CD4-positive, alpha-beta memory T cell (primary cell): Measurements from ENCODE around the gene SCO2. TPM values are rescaled to one million over a fixed set of nuclear protein-coding genes. Genes with fewer than 3 reads are reported as not detected.

Source experiments
- CTCF ChIA-PET: fragments of 350-600 bp; sonication (Branson Sonifier 250); formaldehyde crosslinking; loops from one replicate; lab custom pipeline; 2021; ENCODE audit warnings: inconsistent platforms; ENCODE audit not compliant: partially characterized antibody; lab: Charles Lee
- POLR2A ChIA-PET: fragments of 350-600 bp; sonication (Branson Sonifier 250); formaldehyde crosslinking; loops from one replicate; lab custom pipeline; 2021; ENCODE audit not compliant: partially characterized antibody; lab: Charles Lee
- DNase-seq, 5 donors: peaks; one replicate each; pipeline versions ENCODE4 v3.0.0 to v3.0.0-alpha.2; 2020 to 2022; ENCODE audit warnings: mixed read lengths in 1 of 5
- H3K27ac ChIP-seq: one replicate; pipeline ENCODE4 v1.7.0; 2013; ENCODE audit warnings: low read depth, low read length
- H3K27me3 ChIP-seq: 2 replicates; pipeline ENCODE4 v1.7.0; 2013; ENCODE audit warnings: mild to moderate bottlenecking, low read length, moderate library complexity; ENCODE audit not compliant: insufficient read depth
- H3K36me3 ChIP-seq: 2 replicates; pipeline ENCODE4 v1.7.0; 2013; ENCODE audit warnings: mild to moderate bottlenecking, low read length, moderate library complexity; ENCODE audit not compliant: insufficient read depth
- H3K4me1 ChIP-seq: 2 replicates; pipeline ENCODE4 v1.7.0; 2013; ENCODE audit warnings: mild to moderate bottlenecking, low read length, moderate library complexity; ENCODE audit not compliant: insufficient read depth
- H3K4me3 ChIP-seq, 2 donors: one replicate each; pipeline ENCODE4 v1.7.0; 2013; ENCODE audit warnings: low read length in 2 of 2, mild to moderate bottlenecking in 1 of 2
- H3K9me3 ChIP-seq, 2 donors: one replicate each; pipeline ENCODE4 v1.7.0; 2013; ENCODE audit warnings: low read length in 2 of 2, control low read depth in 1 of 2; ENCODE audit not compliant: control insufficient read depth in 1 of 2
- H3K27ac Mint-ChIP-seq, 7 donors: one replicate each; pipeline ENCODE4 v1.8.0; 2020 to 2021; ENCODE audit warnings: mixed read lengths in 7 of 7, mild to moderate bottlenecking in 6 of 7, inconsistent platforms in 3 of 7, moderate library complexity in 3 of 7
- H3K27me3 Mint-ChIP-seq, 2 donors: one replicate each; pipeline ENCODE4 v1.8.0; 2020 to 2021; ENCODE audit warnings: mixed read lengths in 2 of 2
- H3K36me3 Mint-ChIP-seq, 2 donors: one replicate each; pipeline ENCODE4 v1.8.0; 2020 to 2021; ENCODE audit warnings: mixed read lengths in 2 of 2, inconsistent platforms in 1 of 2, mild to moderate bottlenecking in 1 of 2
- H3K4me1 Mint-ChIP-seq, 4 donors: one replicate each; pipeline ENCODE4 v1.8.0; 2020 to 2021; ENCODE audit warnings: mixed read lengths in 4 of 4, mild to moderate bottlenecking in 1 of 4
- H3K4me3 Mint-ChIP-seq, 8 donors: one replicate each; pipeline ENCODE4 v1.8.0; 2020 to 2021; ENCODE audit warnings: mixed read lengths in 8 of 8, mild to moderate bottlenecking in 7 of 8, moderate library complexity in 6 of 8, inconsistent platforms in 3 of 8
- H3K9me3 Mint-ChIP-seq, 8 donors: one replicate each; pipeline ENCODE4 v1.8.0; 2020 to 2021; ENCODE audit warnings: mixed read lengths in 8 of 8, mild to moderate bottlenecking in 5 of 8, inconsistent platforms in 3 of 8, moderate library complexity in 1 of 8
- intact Hi-C: fragments of 100-400 bp; cut with micrococcal nuclease; formaldehyde crosslinking; loops from one replicate; pipeline ENCODE4 v1.15.1; 2023
- polyA plus RNA-seq, 2 donors: library from polyadenylated mRNA; unstranded; fragments of 300-500 nt; fragmentation: Illumina TruSeq; gene quantifications; one replicate each; pipeline ENCODE4 v1.2.3, GENCODE V29; 2021
- total RNA-seq, 2 experiments: library from RNA; stranded (reverse); gene quantifications; one replicate each; pipeline ENCODE4 v1.2.3, GENCODE V29; 2021

The SCO2 gene
- total and polyA plus RNA-seq, 4 experiments from 2014 or later: 3.6 to 8.1 TPM; not detected in 2

DNA sequence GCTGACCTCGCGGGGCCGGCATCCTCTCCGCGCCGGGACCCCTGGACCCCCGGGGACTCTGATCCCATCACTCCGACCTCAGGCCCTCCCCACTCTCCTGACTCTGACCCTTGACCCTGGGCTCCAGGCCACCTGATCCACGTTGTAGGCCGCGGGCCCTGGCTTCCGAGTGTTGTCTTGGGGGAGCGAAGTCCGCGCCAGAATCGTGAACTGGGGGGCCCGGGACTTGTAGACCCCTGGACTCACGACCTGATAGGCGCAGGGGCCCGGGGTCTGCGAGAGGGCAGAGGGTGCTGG lies 5.1 kb upstream of the SCO2 start:
- H3K27ac ChIP-seq: peak overlapping the region; percentile 96
- no peaks in the 10 kb centered on the region for H3K36me3 ChIP-seq
- DNase-seq: peak in 2 of 5 donors; percentile 24 to 32
- no peaks in the 10 kb centered on the region for H3K27me3 ChIP-seq
- ChIA-PET POLR2A (interaction anchor here (1.4 to 9.5 kb wide), 6 partner anchors 7 to 91 kb away, joined by 3 to 321 read pairs (median 18); partner anchors contain the start of gene SYCE3), CTCF (no interaction called here)
- no peaks in the 10 kb centered on the region for H3K9me3 ChIP-seq
- peaks cover 54% of the 10 kb centered on the region for H3K4me1 ChIP-seq
- no peaks in the 10 kb centered on the region for H3K27me3 Mint-ChIP-seq
- H3K36me3 Mint-ChIP-seq: peaks cover 0 to 1% of the 10 kb centered on the region in 2 donors
- peaks cover 0 to 2% (median 0%) of the 10 kb centered on the region in 8 donors for H3K9me3 Mint-ChIP-seq
- peaks cover 15 to 54% (median 38%) of the 10 kb centered on the region in 4 donors for H3K4me1 Mint-ChIP-seq
- peak overlapping the region; percentile 76 to 94 for H3K4me3 ChIP-seq
- peak overlapping the region in 6 of 7 donors; percentile 97 to 99 (median 98) for H3K27ac Mint-ChIP-seq
- intact Hi-C loops: no loop called here
- H3K4me3 Mint-ChIP-seq: peak overlapping the region; percentile 77 to 95 (median 92)

DNA sequence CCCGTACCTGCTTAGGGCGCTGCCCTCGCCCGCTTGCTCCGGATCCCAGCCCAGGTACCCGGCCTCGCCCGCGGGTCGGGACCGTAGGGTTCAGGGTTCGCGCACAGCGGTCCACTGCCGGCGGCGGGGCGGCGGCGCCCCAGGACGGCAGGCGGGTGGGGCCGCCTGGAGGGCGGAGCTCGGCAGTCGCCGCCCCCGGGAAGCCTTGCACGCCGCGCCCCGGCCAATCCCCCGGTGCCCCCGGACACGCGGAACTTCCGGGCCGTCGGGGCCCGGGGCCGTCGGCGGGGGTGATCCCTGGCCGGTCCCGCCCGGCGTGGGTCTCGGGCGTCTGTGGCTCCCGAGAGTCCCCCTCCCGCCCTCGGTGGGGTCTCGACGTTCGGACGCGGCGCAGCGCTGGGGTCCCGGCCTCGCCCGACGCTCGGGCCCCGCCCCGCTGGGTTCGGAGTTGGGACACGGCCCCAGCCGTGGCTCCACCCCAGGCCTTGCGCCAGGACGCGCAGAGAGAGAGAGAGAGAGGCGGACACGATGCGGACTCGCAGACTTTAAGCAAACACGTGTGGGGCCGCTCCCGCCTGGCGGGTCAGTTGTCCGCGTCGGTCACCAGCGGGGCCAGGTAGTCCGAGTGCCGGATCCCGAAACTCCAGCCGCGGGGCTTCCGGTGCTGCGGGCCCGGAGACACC lies 4.6 kb upstream of the SCO2 start, which contains the start of gene TYMP:
TYMP (minus strand) TSS at position 116 of the 683 bp plus-strand sequence. CDS start 303 bp downstream, outside the sequence.
- H3K4me3 Mint-ChIP-seq: peak within 1 kb of the TSS; percentile 89 to 95 (median 92)
- H3K27me3 Mint-ChIP-seq: no peaks in the 10 kb centered on the region
- Histone ChIP-seq H3K27ac (peak within 1 kb of the TSS; percentile 96), H3K27me3 (no peaks in the 10 kb centered on the region), H3K4me1 (peaks cover 55% of the 10 kb centered on the region), H3K36me3 (no peaks in the 10 kb centered on the region), H3K9me3 (no peaks in the 10 kb centered on the region), H3K4me3 (peak within 1 kb of the TSS; percentile 76 to 94)
- intact Hi-C loops: loop anchor here (5.0 kb wide), 2 partner anchors 288 to 338 kb away; no protein-coding TSS in a partner anchor
- POLR2A ChIA-PET: interaction anchor here (1.0 to 9.5 kb wide), 12 partner anchors 8 to 284 kb away, joined by 3 to 321 read pairs (median 11); partner anchors contain the start of genes ARSA, CHKB, HDAC10 and KLHDC7B
- H3K9me3 Mint-ChIP-seq: peaks cover 0 to 2% (median 0%) of the 10 kb centered on the region in 8 donors
- CTCF ChIA-PET: interaction anchor here (5.1 kb wide), 1 partner anchor 9 kb away, joined by 135 read pairs; no protein-coding TSS in a partner anchor
- peak within 1 kb of the TSS; percentile 96 to 99 (median 97) for H3K27ac Mint-ChIP-seq
- peaks cover 0 to 3% of the 10 kb centered on the region in 2 donors for H3K36me3 Mint-ChIP-seq
- peak; percentile 55 to 65 (median 59) for DNase-seq
- peaks cover 15 to 54% (median 38%) of the 10 kb centered on the region in 4 donors for H3K4me1 Mint-ChIP-seq

DNA sequence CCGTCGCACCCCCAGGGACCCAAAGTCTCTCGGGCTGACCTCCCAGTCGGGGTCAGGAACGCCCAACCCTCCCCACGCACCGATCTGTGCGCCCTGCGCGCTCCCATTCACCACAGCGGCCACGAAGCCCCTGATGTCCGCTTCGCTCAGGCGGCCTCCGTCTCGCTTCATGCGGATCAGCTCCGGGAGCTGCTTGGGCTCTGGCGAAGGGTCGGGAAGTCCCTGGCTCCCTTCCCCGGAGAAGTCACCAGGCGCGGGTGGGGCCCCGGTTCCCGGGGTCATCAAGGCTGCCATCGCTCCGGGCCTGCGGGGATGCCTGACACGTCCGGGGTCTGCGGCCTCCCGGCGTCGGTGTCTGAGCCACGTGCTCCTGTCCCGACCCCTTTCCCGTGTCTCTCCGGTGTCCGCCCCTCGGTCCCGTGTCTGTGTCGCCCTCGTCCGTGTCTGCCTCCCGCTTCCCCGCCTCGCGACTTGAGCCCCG lies 4.1 kb upstream of the SCO2 start:
- CTCF ChIA-PET: interaction anchor here (1.2 to 5.1 kb wide), 2 partner anchors 10 to 20 kb away, joined by 3 to 135 read pairs; no protein-coding TSS in a partner anchor

GRCh38 chr22:50528682-50529415 lies 3.5 kb upstream of the SCO2 start:
- CTCF ChIA-PET: interaction anchor here (1.2 to 5.1 kb wide), 2 partner anchors 11 to 19 kb away, joined by 3 to 135 read pairs; no protein-coding TSS in a partner anchor
- Mint-ChIP-seq H3K9me3 (peaks cover 0 to 2% (median 0%) of the 10 kb centered on the region in 8 donors), H3K27ac (peak overlapping the region; percentile 77 to 97 (median 83)), H3K36me3 (peaks cover 3 to 9% of the 10 kb centered on the region in 2 donors), H3K27me3 (no peaks in the 10 kb centered on the region), H3K4me1 (peaks cover 17 to 53% (median 38%) of the 10 kb centered on the region in 4 donors), H3K4me3 (peak overlapping the region; percentile 31 to 83 (median 60))
- no peaks in the 10 kb centered on the region for H3K9me3 ChIP-seq
- H3K36me3 ChIP-seq: no peaks in the 10 kb centered on the region
- peak in 1 of 5 donors; percentile 41 for DNase-seq
- peaks cover 63% of the 10 kb centered on the region for H3K4me1 ChIP-seq
- peak overlapping the region; percentile 96 for H3K27ac ChIP-seq
- H3K4me3 ChIP-seq: peak overlapping the region in 1 of 2 donors; percentile 94
- intact Hi-C loops: loop anchor here (5.0 kb wide), 2 partner anchors 287 to 337 kb away; no protein-coding TSS in a partner anchor
- POLR2A ChIA-PET: interaction anchor here (0.8 to 9.5 kb wide), 12 partner anchors 9 to 277 kb away, joined by 3 to 321 read pairs (median 11); partner anchors contain the start of genes ARSA, CHKB, HDAC10 and LMF2
- H3K27me3 ChIP-seq: no peaks in the 10 kb centered on the region

More for the DNA sequence above, 4.1 kb upstream of the SCO2 start:
- Mint-ChIP-seq H3K4me1 (peaks cover 19 to 57% (median 41%) of the 10 kb centered on the region in 4 donors), H3K27me3 (no peaks in the 10 kb centered on the region), H3K36me3 (peaks cover 2 to 8% of the 10 kb centered on the region in 2 donors), H3K9me3 (peaks cover 0 to 2% (median 0%) of the 10 kb centered on the region in 8 donors), H3K4me3 (peak overlapping the region in 7 of 8 donors; percentile 25 to 74 (median 40)), H3K27ac (peak overlapping the region; percentile 46 to 97 (median 75))
- Histone ChIP-seq H3K9me3 (no peaks in the 10 kb centered on the region), H3K4me3 (peak overlapping the region in 1 of 2 donors; percentile 94), H3K27ac (peak overlapping the region; percentile 96), H3K4me1 (peaks cover 61% of the 10 kb centered on the region), H3K27me3 (no peaks in the 10 kb centered on the region), H3K36me3 (no peaks in the 10 kb centered on the region)
- POLR2A ChIA-PET: interaction anchor here (1.0 to 9.5 kb wide), 12 partner anchors 9 to 283 kb away, joined by 3 to 321 read pairs (median 11); partner anchors contain the start of genes ARSA, CHKB, HDAC10 and KLHDC7B
- intact Hi-C loops: loop anchor here (5.0 kb wide), 2 partner anchors 287 to 337 kb away; no protein-coding TSS in a partner anchor
- DNase-seq: peak in 1 of 5 donors; percentile 53

- peaks cover 0 to 2% (median 0%) of the 10 kb centered on the region in 8 donors for H3K9me3 Mint-ChIP-seq
These were observed 2.7 kb upstream of the SCO2 start for GRCh38 chr22:50527921-50528681.

More at GRCh38 chr22:50527921-50528681, 2.7 kb upstream of the SCO2 start:
- H3K27ac ChIP-seq: peak overlapping the region; percentile 96
- H3K4me3 Mint-ChIP-seq: peak overlapping the region; percentile 60 to 83 (median 75)
- H3K4me3 ChIP-seq: no peak overlapping the region
- CTCF ChIA-PET: interaction anchor here (1.1 to 5.1 kb wide), 6 partner anchors 11 to 36 kb away, joined by 3 to 135 read pairs (median 14); partner anchors contain the start of genes KLHDC7B and SYCE3
- DNase-seq: peak in 1 of 5 donors; percentile 31
- H3K27me3 Mint-ChIP-seq: no peaks in the 10 kb centered on the region
- H3K4me1 ChIP-seq: peaks cover 61% of the 10 kb centered on the region
- POLR2A ChIA-PET: interaction anchor here (0.6 to 9.5 kb wide), 15 partner anchors 10 to 202 kb away, joined by 3 to 321 read pairs (median 7); partner anchors contain the start of genes ARSA, CHKB, LMF2 and NCAPH2
- peaks cover 3 to 14% of the 10 kb centered on the region in 2 donors for H3K36me3 Mint-ChIP-seq
- peaks cover 14 to 45% (median 31%) of the 10 kb centered on the region in 4 donors for H3K4me1 Mint-ChIP-seq
- intact Hi-C loops: loop anchor here (5.0 kb wide), 2 partner anchors 286 to 336 kb away; no protein-coding TSS in a partner anchor
- peak overlapping the region; percentile 83 to 97 (median 91) for H3K27ac Mint-ChIP-seq
- H3K27me3 ChIP-seq: no peaks in the 10 kb centered on the region
- no peaks in the 10 kb centered on the region for H3K9me3 ChIP-seq
- H3K36me3 ChIP-seq: peaks cover 5% of the 10 kb centered on the region
